SK-N-SH treated with all-trans-retinoic acid at 6 μM for 48 hours (cell line): Measurements from ENCODE around the gene CELF5.

Experiments
- BACH2 ChIP-seq: fragments of 250-450 bp; sonication (Bioruptor Pico); IDR thresholded peaks from 2 replicates; pipeline ENCODE4 v1.9.0; 2021; ENCODE audit warnings: mild to moderate bottlenecking, borderline replicate concordance
- ESRRG ChIP-seq: fragments of 250-450 bp; sonication (Bioruptor Pico); IDR thresholded peaks from 2 replicates; pipeline ENCODE4 v1.6.1; 2021; ENCODE audit warnings: mild to moderate bottlenecking
- ISL1 ChIP-seq: fragments of 250-450 bp; sonication (Bioruptor Pico); IDR thresholded peaks from 2 replicates; pipeline ENCODE4 v2.1.2; 2022; ENCODE audit warnings: mild to moderate bottlenecking, moderate library complexity
- PPARA ChIP-seq: fragments of 250-450 bp; sonication (Bioruptor Pico); IDR thresholded peaks from 2 replicates; pipeline ENCODE4 v1.5.0; 2020; ENCODE audit warnings: mild to moderate bottlenecking, borderline replicate concordance
- RARB ChIP-seq: fragments of 250-450 bp; sonication (Bioruptor Pico); IDR thresholded peaks from 2 replicates; pipeline ENCODE4 v1.8.0; 2021; ENCODE audit warnings: mild to moderate bottlenecking, moderate library complexity
- TOX ChIP-seq: fragments of 250-450 bp; sonication (Bioruptor Pico); IDR thresholded peaks from 2 replicates; pipeline ENCODE4 v1.8.0; 2021; ENCODE audit warnings: mild to moderate bottlenecking, moderate library complexity, borderline replicate concordance
- ZNF565 ChIP-seq: fragments of 450-650 bp; formaldehyde crosslinking; conservative IDR thresholded peaks from 2 replicates; pipeline ENCODE4 v1.5.0; 2020; ENCODE audit warnings: low read depth, mild to moderate bottlenecking, moderate library complexity
- ZNF70 ChIP-seq: fragments of 450-650 bp; formaldehyde crosslinking; IDR thresholded peaks from 2 replicates; pipeline ENCODE4 v1.5.0; 2020; ENCODE audit warnings: mild to moderate bottlenecking, moderate library complexity
- ZNF8 ChIP-seq: fragments of 450-650 bp; formaldehyde crosslinking; IDR thresholded peaks from 2 replicates; pipeline ENCODE4 v1.5.0; 2020; ENCODE audit warnings: mild to moderate bottlenecking, moderate library complexity
- TF ChIP-seq, protein P1 (sequence below): fragments of 250-450 bp; sonication (Bioruptor Pico); IDR thresholded peaks from 2 replicates; pipeline ENCODE4 v1.8.0; 2020; ENCODE audit warnings: mild to moderate bottlenecking, moderate library complexity, borderline replicate concordance
- TF ChIP-seq, protein P2 (sequence below): fragments of 250-450 bp; sonication (Bioruptor Pico); IDR thresholded peaks from 2 replicates; pipeline ENCODE4 v1.5.1; 2020; ENCODE audit warnings: low read depth, mild to moderate bottlenecking, moderate library complexity
- TF ChIP-seq, protein P3 (sequence below): fragments of 250-450 bp; sonication (Bioruptor Pico); IDR thresholded peaks from 2 replicates; pipeline ENCODE4 v1.5.0; 2020; ENCODE audit warnings: mild to moderate bottlenecking, moderate library complexity
- TF ChIP-seq, protein P4 (sequence below): fragments of 250-450 bp; sonication (Bioruptor Pico); IDR thresholded peaks from 2 replicates; pipeline ENCODE4 v1.8.0; 2021; ENCODE audit warnings: low read depth, mild to moderate bottlenecking, moderate library complexity, borderline replicate concordance

DNA sequence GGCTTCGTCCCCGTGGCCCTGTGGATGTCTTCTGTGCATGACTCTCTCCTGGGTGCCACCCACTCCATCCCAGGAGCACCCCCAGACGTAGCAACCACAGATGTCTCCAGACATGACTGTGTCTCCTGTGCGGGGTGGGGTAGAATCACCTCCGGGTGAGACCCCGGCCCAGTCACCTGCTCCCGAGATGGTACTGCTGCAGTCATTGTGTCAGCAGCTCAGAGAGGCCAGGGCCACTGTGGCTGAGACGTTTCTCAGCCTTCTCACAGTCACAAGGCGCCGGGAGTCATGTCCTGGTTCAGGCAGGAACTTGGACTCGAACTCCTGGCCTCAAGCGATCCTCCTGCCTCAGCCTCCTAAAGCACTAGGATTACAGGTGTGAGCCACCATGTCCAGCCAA is 22.1 kb upstream of the CELF5 start:
- TF ChIP-seq PPARA (CRISPR knock-in tag): no peak
- TF ChIP-seq, protein P1, sequence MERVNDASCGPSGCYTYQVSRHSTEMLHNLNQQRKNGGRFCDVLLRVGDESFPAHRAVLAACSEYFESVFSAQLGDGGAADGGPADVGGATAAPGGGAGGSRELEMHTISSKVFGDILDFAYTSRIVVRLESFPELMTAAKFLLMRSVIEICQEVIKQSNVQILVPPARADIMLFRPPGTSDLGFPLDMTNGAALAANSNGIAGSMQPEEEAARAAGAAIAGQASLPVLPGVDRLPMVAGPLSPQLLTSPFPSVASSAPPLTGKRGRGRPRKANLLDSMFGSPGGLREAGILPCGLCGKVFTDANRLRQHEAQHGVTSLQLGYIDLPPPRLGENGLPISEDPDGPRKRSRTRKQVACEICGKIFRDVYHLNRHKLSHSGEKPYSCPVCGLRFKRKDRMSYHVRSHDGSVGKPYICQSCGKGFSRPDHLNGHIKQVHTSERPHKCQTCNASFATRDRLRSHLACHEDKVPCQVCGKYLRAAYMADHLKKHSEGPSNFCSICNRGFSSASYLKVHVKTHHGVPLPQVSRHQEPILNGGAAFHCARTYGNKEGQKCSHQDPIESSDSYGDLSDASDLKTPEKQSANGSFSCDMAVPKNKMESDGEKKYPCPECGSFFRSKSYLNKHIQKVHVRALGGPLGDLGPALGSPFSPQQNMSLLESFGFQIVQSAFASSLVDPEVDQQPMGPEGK (CRISPR knock-in tag): no peak
- TF ChIP-seq, protein P2, sequence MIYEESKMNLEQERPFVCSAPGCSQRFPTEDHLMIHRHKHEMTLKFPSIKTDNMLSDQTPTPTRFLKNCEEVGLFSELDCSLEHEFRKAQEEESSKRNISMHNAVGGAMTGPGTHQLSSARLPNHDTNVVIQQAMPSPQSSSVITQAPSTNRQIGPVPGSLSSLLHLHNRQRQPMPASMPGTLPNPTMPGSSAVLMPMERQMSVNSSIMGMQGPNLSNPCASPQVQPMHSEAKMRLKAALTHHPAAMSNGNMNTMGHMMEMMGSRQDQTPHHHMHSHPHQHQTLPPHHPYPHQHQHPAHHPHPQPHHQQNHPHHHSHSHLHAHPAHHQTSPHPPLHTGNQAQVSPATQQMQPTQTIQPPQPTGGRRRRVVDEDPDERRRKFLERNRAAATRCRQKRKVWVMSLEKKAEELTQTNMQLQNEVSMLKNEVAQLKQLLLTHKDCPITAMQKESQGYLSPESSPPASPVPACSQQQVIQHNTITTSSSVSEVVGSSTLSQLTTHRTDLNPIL (CRISPR knock-in tag): no peak
- TF ChIP-seq, protein P3, sequence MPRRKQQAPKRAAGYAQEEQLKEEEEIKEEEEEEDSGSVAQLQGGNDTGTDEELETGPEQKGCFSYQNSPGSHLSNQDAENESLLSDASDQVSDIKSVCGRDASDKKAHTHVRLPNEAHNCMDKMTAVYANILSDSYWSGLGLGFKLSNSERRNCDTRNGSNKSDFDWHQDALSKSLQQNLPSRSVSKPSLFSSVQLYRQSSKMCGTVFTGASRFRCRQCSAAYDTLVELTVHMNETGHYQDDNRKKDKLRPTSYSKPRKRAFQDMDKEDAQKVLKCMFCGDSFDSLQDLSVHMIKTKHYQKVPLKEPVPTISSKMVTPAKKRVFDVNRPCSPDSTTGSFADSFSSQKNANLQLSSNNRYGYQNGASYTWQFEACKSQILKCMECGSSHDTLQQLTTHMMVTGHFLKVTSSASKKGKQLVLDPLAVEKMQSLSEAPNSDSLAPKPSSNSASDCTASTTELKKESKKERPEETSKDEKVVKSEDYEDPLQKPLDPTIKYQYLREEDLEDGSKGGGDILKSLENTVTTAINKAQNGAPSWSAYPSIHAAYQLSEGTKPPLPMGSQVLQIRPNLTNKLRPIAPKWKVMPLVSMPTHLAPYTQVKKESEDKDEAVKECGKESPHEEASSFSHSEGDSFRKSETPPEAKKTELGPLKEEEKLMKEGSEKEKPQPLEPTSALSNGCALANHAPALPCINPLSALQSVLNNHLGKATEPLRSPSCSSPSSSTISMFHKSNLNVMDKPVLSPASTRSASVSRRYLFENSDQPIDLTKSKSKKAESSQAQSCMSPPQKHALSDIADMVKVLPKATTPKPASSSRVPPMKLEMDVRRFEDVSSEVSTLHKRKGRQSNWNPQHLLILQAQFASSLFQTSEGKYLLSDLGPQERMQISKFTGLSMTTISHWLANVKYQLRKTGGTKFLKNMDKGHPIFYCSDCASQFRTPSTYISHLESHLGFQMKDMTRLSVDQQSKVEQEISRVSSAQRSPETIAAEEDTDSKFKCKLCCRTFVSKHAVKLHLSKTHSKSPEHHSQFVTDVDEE (CRISPR knock-in tag): no peak
- no peak for TF ChIP-seq ZNF8 (CRISPR knock-in tag)
- no peak for TF ChIP-seq ESRRG
- TF ChIP-seq ZNF565 (CRISPR knock-in tag): no peak
- no peak for TF ChIP-seq ISL1 (CRISPR knock-in tag)
- no peak for TF ChIP-seq RARB (CRISPR knock-in tag)
- TF ChIP-seq TOX (CRISPR knock-in tag): no peak
- TF ChIP-seq, protein P4, sequence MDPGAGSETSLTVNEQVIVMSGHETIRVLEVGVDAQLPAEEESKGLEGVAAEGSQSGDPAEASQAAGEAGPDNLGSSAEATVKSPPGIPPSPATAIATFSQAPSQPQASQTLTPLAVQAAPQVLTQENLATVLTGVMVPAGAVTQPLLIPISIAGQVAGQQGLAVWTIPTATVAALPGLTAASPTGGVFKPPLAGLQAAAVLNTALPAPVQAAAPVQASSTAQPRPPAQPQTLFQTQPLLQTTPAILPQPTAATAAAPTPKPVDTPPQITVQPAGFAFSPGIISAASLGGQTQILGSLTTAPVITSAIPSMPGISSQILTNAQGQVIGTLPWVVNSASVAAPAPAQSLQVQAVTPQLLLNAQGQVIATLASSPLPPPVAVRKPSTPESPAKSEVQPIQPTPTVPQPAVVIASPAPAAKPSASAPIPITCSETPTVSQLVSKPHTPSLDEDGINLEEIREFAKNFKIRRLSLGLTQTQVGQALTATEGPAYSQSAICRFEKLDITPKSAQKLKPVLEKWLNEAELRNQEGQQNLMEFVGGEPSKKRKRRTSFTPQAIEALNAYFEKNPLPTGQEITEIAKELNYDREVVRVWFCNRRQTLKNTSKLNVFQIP (CRISPR knock-in tag): no peak
- TF ChIP-seq BACH2 (CRISPR knock-in tag): no peak
- TF ChIP-seq ZNF70 (CRISPR knock-in tag): no peak
